Nucleus accumbens (tissue), 56 donors: ENCODE results near the gene KCTD17.

Source experiments
- DNase-seq, 56 donors: peaks; one replicate each; lab custom pipeline; 2025; lab: John Stamatoyannopoulos, UW

KCTD17 gene

DNA sequence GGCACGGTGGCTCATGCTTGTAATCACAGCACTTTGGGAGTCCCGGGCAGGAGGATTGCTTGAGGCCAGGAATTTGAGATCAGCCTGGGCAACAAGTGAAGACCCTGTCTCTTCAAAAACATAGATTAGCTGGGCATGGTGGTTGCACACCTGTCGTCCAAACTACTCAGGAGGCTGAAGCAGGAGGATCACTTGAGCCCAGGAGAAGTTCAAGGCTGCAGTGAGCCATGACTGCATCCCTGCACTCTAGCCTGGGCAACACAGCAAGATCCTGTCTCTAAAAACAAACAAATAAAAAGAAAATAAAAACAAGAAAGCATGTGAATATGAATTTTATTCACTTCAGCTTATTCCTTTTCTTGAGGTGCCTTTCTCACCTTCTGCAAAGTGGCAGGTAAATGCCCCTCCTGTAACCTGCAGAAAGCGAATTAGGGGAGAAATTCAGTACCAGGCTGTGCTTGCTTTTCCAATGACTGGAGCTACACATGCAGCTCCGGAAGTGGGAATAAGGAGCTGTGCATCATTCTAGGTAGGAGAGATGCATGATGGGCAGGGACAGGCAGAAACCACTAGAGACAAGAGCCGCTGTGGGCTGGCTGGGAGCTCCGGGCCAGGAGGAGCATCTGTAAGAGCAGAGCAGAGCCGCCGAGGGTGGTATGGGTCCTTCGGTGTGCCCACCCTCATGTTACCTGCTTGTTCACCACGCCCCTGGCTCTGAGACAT is 14.7 kb upstream of the KCTD17 start:
- DNase-seq = no peak

DNA sequence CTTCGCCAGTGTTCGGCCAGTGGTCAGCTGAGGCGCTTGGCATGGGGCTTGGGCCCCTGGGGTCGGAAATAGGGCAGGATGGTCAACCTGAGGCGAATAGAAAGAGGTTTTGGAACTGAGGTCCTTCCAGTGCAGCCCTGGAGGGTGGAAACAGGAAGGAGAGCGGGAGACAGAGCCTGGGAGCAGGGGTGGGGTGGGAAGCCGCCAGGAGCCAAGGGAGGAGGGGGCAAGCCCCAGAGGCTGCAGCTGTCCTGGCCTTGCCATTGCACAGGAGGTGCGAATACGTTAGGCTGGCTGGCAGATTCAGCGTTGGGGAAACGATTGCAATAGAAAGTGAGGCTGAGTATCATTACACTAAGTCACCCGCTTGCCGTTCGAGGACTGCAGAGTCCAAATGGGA is 13.9 kb upstream of the KCTD17 start:
- no peak for DNase-seq

DNA sequence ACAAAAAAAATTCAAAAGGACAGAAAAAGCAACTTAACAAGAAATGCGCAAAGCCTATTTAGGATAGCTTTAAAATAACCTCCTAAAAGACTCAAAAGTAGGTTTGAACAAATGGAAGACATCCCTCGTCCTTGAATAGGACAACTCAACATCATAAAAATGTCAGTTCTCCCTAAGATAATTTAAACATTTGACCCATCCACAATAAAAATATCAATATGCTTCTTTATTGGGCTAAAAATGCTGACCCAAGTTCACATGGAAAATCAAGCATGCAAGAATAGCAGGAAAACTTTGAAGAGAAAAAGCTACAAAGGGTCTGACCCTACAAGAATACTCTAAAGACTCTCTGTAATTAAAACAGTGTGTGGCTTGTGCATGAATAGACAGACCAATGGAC is 12.1 kb upstream of the KCTD17 start:
- no peak for DNase-seq

DNA sequence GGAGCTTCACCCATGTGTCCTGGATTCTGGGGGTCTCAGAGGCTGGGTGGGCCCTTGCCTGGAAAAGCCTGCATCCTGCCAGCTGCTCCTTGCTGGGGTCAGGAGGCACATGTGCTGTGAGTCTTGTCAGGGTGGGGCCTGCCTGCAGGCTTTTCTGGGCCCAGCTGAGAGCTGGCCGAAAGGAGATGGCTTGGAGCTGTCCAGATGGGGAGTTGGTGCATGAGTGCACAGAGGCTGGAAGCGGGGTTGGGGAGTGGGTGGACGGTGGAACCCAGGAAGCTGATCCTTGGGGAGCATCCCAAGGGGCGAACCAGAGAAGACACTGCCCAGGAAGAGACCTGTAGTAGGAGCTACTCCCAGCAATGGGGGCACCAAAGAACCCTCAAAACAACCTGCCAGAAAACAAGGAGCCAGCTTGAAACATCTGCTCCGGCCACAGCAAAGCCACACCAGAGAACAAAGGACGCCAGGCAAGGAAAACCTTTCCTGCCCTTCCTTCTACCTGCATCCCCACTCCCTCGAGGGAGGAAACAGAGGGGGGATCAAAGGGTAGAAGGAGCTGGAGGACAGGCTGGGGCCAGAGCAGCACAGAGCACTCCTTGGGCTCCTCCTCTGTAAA is 8.2 kb upstream of the KCTD17 start:
- DNase-seq = no peak

DNA sequence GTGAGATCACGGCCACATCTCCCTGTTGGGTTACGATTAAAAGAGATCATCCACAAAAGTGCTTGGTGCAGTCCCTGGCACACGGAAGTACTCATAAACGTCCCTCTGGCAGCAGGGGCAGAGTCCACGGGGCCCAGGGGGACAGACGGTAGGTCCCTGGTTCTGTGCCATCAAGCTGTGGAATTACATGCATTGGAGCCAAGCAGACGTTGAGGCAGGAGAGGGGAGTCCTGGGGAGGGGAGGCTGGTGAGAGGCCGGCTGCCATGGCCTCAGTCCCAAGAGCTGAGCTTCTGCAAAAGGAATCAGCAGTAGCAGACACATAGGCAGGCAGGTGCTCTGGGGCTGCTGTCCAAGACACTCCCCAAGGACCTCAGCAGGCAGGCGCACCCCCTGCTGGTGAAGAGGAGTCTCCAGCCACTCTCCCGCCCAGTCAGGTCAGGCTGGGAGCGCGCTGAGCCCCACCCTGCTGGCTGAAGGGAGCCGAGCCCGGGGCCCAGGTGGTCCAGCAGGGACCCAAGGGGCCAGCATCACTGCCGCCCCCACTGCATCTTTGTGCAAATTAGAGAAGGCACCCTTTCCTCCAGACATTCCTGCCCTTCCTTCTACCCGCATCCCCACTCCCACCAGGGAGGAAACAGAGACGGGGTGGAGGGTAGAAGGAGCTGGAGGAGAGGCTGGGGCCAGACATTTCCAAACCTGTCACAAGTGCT is 7.6 kb upstream of the KCTD17 start:
- peak in 1 of 56 donors; percentile 20 for DNase-seq

DNA sequence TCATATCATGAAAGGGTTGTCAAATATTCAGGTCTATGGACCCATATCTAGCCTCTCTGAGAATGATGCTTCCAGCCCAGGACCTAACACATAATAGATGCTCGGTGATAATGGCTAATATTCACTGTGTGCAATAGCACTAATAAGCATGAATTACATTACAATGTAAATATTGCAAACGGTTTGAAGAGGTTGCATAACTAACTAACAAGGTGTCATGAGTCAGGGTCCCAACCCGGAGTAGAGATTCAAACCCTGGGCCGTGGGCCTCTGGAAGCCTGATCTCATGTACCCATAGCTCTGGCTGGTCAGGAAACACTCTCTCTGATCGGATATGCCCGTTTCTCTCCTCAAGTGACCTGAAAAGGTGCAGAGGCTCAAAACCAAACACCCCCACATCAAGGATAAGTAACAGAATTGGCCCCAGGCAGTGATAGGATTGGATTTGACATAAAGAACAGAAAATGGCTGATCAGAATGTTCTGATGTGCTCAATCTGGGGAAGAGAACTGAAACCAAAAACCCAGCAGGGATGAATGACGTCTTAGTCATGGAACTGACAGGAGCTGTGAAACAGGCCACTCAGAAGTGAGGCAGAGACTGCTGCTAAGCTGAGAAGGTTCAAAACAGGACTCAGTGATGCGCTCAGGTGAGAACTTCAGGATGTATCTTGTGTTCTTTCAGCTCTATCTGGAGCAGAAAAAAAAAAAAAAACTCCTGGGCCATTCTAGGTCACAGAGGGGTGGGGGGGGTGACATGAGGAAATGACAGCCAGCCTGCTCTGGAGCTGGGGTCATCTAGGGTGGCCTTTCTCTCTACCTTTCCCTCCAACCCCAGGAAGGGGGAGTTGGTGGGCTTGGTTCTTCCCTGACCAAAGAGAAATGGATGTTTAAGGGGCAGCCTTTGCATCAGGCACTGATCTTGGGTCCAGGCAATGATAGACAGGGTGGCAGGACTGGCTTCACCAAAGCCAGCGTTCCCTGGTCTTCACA is 6.6 kb upstream of the KCTD17 start:
- no peak for DNase-seq

DNA sequence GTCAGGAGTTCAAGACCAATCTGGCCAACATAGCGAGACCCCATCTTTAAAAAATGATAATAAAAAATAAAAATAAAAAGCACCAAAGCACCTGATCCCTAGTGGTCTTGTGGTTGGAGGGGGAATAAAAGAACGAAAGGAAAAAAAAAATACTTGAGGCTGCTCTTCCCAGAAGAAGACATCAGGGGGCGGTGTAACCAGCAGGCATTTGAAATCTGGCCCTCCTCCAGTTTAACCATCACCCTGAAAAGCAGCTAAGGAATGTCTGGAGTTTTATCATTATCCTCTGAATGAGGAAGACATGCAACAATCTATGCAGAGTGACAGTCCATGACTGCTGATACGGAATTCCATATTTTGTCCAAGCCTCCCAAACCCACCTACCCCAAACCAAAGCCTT is 5.6 kb upstream of the KCTD17 start:
- DNase-seq = no peak

DNA sequence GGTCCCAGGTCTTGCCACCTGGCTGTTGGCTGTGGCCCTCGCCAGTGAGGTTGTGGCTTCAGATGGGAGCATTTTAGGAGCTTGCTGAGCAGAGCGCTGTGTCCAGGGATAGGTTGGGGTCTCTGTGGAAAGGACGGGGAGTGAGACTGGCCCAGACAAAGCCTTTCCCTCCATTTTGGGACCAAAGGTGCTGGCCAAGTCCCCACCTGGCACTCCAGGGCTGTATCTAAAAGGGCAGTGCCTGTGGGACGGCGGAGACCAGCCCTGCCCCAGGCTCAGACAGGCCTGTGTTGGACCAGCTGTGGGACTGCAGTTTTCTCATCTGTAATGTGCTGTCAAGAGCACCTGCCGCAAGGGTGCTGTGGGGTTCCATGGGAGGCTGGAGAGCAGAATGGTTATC is 5.0 kb upstream of the KCTD17 start:
- DNase-seq = no peak

DNA sequence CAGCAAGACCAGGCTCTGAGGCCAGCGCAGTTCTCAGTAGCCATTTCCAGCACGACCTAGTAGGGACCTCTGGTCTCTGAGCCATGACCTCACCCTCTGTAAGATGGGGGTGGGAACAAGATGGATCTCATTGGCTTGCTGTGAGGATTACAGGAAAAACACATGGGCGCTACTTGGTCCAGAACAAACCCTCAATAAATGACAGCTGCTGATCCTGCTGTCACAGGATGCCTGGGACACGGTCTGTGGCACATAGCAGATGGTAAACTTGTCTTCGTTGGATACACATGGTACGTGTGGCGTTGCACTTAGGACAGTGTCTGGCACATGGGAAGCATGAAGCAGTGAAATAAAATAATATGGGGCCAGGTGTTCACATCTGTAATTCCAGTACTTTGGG is 4.5 kb upstream of the KCTD17 start:
- DNase-seq = no peak

DNA sequence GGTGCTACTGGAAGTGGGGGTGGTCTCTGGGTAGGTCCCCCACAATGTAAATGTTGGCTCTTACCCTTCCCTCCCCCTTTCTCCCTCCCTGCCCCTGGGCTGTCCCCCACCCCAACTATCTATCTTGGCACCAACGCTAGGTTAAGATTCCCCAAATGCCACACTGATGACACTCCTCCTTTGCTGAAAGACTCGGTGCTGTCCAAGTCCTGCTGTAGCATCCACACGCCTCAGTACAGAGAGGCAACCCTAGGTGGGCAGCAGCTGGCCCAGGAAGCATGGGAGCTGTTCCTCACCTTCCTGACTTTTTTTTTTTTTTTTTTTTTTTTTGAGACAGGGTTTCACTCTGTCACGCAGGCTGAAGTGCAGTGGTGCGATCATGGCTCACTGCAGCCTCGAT is 3.4 kb upstream of the KCTD17 start:
- DNase-seq = no peak

DNA sequence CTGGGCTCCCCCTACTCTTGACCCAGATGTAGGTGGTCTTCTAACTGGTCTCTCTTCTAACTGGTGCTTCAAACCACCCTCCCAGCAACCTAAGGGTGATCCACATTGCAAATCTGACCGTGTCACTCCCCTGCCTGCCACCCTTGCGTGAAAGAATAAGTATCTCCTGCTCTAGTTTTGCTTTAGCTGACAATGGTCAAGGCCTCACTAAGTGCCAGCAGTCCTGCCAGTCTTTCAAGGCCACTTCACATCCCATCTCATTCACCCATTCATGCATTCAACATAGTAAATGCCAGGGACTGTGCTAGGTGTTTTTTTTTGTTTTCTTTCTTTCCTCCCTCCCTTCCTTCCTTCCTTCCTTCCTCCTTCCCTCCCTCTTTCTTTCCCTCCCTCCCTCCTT is 2.3 kb upstream of the KCTD17 start:
- DNase-seq = no peak

DNA sequence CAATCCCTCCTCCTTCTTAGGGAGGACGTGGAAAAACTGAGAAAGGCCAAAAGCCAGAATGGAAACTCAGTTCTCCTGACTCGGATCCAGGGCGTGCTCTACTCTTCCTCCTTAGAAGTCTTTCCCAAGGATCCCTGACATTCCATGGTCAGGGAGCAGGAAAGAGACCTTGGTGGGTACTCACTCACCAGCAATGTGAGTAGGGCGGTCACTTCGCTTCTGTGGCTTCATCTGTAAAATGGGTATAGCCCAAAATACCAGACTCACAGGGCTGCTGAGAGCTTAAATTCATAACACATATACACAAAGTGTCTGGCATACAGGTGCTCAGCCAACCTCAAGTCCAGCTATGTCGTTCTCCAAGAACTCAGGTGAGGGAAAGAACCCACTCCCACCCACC is 629 bp upstream of the KCTD17 start:
- no peak for DNase-seq

DNA sequence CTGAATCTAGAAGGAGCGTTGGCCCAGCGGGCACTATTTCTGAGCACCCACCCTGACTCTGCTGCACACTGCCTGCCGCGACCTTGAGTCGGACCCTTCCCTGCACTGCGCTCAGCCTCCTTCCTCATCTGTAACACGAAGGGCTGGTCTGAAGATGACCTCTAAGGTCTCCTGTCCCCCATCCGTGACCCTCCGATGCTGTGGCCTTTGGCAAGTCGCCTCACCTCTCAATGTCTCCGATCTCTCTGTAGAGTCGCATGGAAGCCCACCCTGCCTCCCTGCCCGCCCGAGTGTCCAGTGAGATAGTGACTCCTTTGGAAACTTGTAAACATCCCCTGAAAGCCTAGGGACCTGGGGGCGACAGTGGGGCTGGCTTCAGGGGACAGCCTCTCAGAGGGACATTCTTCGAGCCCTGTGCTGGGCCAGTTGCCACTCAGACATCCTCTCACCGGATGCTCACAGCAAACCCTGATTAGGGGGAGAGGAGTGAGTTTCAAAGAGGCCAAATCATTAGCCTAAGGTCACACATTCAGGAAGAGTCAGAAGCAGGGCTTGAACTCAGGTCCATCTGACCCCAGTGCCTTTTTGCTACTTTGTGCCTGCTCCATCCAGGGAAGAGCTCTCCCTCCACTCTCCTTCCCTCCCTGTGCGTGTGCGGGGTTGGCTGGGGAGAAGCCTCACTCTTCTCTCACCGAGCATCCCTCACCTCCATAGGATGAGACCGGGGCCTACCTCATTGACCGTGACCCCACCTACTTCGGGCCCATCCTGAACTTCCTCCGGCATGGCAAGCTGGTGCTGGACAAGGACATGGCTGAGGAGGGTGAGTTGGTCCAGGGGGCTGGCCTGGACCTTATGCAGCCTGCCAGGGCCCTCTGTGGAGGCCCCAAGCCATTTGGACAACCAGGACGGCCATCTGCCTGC is 1.1 kb downstream of the KCTD17 start:
- DNase-seq = no peak

DNA sequence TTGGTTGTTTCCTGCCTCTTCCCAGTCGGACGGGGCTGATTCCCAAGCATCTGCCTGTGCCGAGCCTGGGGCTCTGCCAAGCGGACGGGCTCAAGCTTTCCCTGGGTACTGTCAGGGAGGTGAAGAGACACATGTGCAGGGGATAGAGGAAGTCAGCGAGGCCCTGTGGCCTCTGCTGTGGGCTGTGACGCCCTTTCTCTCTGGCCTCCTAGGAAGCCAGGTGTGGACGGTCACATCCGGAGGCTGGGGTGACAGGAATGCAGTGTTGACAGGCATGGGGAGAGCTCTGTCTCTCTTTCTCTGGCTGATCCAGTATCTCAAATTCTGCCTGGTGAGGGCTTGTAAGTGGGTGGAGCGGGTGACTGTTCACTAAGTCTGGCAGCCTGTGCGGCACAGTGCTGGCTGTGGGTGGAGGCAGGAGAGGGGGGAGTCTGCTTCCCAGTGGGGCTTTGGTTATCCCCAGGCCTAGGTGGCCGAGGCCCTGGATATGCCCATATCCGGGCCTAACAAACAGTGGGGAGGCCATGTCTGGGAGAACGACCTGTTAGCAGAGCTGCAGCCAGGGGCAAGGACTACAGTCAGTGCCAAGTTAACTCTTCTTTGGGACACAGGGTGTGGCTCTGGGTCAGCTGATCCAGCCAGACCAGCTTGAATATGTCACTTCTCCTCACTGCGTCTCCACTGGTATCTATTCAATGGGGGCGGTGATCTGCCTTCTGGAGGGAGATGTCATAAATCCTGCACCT is 1.9 kb downstream of the KCTD17 start:
- peak in 16 of 56 donors; percentile 19 to 70 (median 34) for DNase-seq

DNA sequence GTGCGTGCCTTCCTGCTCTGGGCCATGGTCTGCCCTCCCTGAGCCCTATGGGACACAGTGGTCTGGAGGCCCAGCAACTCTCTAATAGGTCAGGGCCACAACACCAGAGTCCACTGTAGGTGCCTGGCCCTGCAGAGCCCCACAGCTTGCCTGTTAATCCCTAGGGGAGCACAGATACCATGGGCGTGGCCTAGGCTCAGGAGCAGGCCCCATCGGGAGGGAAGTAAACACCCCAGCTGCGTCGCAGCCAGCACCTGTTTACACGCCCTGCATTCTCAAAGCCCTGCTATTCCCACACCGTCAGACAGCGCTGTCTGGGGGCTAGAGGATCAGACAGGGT is 2.5 kb downstream of the KCTD17 start:
- DNase-seq = no peak

DNA sequence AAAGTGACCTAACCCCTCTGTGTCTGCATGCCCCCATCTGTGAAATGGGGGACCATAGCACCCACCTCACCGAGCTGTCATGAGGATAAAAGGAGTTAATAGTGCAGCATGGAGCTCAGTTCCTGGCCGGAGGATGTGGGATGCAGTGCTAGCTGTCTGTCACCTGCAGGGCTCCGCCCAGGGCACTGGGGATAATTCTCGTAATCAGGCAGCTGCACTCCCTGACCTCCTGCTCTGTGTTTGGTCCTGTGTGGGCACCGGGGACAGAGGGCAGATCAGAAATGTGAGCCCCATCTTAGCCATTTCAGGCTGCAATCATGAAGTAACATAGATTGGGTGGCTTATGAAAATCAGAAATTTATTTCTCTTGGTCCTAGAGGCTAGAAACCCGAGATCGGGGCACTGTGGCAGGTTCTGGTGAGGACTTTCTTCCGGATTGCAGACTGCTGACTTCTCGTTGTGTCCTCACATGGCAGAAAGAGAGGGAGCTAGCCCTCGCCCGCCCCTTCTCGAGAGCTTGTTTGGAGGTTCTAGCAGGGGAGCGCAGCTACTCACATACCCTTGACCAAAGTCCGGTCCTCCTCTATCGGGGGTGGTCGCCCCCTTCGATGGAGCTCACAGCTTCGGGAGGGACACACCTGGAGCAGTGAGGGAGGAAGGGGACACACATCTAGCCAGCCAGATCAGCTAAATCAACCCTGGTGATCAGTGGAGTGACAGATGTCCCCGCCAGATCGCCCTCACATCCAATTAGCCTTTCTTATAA is 3.2 kb downstream of the KCTD17 start:
- DNase-seq = no peak

DNA sequence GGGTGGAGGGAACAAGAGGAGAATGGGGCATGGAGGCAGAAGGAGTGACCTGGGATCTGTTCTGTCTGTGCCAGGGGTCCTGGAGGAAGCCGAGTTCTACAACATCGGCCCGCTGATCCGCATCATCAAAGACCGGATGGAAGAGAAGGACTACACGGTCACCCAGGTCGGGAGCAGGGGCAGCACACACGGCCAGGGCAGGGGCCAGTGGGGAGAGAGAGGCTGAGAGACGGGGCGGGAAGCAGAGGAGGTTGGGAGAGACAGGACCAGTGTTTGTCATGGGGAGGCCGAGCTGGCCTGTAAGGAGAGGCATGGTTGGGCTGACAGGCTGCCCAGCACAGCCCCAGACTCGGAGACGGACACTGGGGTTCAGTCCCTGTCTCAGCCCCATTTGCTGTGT is 4.7 kb downstream of the KCTD17 start:
- no peak for DNase-seq

DNA sequence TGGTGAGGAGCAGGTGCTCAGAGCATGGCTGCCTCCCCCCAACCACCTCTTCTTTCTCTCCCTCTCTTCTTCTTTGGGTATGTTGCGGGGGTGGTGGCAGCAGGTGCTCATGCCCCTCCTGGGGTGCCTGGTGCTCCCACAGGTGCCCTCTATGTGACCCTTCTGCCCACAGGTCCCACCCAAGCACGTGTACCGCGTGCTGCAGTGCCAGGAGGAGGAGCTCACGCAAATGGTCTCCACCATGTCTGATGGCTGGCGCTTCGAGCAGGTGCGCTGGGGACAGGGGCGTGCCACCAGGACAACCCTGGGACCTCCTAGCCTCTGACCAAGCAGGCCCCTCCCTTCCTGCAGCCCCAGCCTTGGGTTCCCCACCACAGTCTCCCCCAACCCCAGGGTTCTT is 5.7 kb downstream of the KCTD17 start:
- DNase-seq = peak in 1 of 56 donors; percentile 19
